ENCODE results near the gene SLC7A7. TPM values are rescaled to one million over a fixed set of nuclear protein-coding genes. Genes with fewer than 3 reads are reported as not detected.
"Not testable (repeated sequence)": the region's sequence is repeated elsewhere in the genome, so short reads cannot be mapped to it uniquely, and the experiment has no call there.

SLC7A7 gene
- polyA plus RNA-seq, 4 donors: 95.3 to 132 (median 105) TPM

DNA sequence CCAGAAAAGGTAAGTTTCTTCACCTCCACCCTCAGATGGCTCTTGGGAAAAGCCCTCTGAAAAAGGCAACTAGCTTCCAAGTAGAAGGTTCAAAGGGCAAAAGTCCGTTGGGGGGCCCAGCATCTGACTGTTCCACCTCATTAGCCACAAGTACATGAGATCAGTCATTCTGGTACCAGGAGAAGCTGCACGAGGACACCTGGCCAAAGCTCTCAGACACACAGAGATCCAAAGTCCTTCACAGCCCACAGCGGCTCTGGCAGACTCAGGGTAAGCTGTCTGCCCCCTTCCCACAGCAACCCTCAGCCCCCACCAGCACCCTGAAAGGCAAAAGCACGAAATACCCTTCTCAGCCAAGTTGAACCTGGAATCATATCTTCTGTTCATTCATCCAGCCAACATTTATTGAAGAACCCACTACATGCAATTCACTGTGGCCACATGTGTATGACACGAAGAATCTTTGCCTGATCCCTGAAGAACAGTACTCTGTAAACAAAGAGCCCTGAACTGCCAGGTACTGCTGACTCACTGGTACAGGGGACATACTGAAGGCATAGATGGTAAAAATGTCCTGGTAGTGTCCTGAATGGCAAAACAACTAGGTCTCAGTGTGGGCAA lies 19.0 kb downstream of the SLC7A7 start:
- no peak for DNase-seq (ENCODE audit: low read depth in 4 of 4, low spot score in 3 of 4)

DNA sequence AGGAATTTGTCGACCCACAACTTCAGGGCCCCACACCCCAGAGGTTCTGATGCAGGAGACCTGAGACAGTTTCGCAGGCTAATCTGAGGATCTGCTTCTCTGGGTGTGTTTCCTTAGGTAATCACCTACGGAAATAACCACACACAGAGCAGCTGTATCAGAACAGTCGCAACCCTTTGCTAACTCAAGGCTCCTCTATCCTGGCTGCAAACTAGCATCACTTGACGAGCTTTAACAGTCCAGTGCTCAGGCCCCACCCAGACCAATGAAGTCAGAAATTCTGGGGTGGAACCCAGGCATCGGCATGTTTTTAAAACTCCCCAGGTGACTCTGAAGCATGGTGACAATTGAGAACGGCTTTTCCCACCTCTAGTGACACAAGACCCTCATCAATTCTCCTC lies 20.7 kb downstream of the SLC7A7 start:
- no peak for DNase-seq (ENCODE audit: low read depth in 4 of 4, low spot score in 3 of 4)

DNA sequence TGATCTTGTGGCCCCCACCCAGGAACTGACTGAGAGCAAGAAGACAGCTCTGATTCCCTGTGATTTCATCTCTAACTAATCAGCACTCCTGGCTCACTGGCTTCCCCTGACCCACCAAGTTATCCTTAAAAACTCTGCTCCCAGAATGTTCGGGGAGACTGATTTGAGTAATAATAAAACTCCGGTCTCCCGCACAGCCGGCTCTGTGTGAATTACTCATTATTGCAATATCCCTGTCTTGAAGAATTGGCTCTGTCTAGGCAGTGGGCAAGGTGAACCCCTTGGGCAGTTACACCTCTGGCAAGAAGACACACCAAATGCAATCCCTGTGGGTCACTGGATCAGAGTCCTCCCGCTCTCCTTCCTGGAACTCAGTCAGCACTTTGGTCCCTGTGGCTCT lies 21.3 kb downstream of the SLC7A7 start:
- no peak for DNase-seq (ENCODE audit: low read depth in 4 of 4, low spot score in 3 of 4)

DNA sequence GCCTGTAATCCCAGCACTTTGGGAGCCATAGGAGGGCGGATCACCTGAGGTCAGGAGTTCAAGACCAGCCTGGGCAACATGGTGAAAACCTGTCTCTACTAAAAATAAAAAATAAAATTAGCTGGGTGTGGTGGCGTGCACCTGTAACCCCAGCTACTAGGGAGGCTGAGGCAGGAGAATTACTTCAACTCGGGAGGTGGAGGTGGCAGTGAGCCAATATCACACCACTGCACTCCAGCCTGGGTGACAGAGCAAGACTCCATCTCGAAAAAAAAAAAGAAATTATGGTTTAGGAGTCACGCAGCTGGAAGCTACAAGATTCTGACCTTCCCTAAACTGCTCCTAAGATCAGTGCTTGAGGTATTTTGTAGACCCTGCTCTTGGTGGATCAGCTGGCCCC lies 21.7 kb downstream of the SLC7A7 start:
- not testable (repeated sequence) for DNase-seq (ENCODE audit: low read depth in 4 of 4, low spot score in 3 of 4)

DNA sequence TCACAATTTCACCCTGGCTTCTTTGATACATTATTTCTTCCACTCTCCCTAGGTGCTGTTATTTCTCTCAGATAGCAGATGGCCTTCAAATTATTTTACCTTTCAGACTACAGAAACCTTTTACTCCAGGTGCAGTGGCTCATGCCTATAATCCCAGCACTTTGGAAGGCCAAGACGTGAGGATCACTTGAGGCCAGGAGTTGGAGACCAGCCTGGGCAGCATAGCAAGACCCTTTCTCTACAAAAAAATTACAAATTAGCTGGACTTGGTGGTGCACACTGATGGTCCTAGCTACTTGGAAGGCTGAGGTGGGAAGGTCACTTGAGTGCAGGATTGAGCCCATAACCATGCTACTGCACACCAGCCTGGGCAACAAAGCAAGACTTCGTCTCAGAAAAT lies 23.1 kb downstream of the SLC7A7 start:
- no peak for DNase-seq (ENCODE audit: low read depth in 4 of 4, low spot score in 3 of 4)

DNA sequence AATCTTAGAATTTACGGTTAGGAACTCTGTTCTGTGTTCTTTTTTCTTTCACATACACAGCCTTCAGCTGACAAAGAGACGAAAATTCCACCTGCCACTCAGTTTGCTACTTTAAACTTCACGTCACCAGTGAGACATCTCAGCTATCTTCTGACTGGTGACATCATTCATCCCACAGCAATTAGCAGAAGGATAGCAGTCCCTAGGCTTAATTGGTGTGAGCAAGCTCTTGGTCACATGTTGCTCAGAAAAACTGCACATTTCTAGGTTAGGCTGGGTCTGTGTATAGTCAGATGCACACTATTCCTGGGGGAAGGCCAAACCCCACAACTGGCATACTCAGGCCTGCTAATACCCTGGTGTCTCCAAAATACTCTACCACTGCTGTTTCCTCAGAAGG lies 23.9 kb downstream of the SLC7A7 start:
- DNase-seq (ENCODE audit: low read depth in 4 of 4, low spot score in 3 of 4): no peak

DNA sequence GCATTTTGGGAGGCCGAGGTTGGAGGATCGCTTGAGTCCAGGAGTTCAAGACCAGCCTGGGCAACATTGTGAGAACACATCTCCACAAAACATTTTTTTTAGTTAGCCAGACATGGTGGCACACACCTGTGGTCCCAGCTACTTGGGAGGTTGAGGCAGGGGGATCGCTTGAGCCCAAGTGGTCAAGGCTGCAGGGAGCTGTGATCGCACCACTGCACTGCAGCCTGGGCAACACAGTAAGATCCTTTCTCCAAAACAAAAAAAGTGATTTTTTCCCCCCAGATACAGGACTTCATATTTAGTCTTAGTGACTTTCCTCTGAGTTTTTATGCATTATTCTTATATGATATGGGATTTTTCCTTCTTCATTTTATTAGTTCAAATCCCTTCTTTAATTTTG lies 28.6 kb downstream of the SLC7A7 start:
- DNase-seq (ENCODE audit: low read depth in 4 of 4, low spot score in 3 of 4): no peak

DNA sequence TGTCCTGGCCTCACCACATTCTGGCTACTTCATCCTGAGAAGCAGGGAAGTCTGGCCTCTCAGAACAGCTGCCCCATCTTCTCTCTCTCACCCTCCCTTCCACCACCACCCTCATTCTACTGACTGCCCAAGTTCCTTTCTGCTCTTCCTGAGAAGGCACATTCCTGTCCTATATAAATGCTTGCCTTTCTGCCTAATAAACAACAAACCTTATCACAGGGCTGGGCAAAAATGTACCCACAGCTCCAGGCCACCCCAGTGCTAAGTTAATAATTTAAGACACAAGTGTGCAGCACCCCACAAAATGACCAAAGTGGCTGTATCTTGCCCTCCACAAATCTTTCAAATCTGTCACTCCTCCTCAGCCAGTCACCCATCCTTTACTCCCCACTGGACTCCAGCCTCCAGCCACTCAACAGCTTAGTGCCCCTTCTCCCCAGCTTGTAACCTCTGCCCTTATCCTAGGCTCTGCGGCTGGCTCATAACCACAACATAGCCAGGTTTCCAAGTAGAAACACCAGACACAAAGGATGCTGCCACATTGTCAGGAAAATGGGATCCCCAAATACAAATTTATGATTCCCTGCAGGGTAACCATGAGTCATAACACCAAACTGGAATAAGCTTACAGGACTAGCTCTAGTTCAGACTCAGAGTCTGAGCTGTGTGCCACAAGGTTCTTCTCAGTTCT lies 33.8 kb downstream of the SLC7A7 start:
- DNase-seq (ENCODE audit: low read depth in 4 of 4, low spot score in 3 of 4): no peak

DNA sequence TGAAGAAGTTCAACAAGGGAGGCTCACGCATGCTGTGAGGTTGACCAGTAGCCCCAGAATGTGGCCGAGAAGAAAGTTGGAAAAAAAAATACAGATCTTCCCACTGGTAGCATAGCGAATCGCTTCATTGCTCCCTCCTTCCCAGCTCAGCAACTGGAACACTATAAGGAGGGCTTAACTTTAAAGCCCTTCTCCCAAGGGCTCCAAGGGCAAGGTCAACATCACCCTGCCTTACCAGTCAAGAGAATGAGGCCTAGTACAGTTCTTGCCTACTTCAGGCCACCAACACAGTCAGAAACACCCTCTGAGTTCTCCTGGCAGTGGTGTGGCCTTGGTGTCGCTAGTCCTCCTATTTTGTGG lies 34.3 kb downstream of the SLC7A7 start:
- DNase-seq (ENCODE audit: low read depth in 4 of 4, low spot score in 3 of 4): no peak

DNA sequence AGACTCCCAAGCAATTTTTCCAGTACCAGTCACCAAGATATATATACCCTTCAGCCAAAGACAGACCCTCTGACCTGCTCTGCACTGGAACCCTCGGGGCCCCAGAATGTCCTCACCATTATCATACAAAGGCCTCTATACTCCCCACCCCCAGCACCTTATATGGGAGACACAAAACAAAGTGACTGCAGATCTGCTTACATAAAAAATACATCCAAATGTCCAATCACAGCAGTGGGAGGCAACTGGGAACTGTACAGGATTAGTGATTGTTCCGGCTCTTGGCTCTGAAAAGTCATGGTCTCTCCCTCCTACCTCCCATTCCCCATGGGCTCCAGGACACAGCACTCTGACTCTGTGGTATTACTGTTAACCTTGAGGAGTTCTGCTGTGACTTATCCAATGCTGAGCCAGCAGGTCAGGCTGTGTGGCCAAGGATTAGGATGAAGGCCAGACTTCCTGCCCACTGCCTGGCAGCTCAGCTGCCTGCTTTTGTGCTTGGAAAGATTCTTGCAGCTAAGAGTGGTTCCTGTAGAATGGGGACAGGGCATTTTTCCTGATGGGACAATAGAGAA lies 35.0 kb downstream of the SLC7A7 start:
- DNase-seq (ENCODE audit: low read depth in 4 of 4, low spot score in 3 of 4): no peak

DNA sequence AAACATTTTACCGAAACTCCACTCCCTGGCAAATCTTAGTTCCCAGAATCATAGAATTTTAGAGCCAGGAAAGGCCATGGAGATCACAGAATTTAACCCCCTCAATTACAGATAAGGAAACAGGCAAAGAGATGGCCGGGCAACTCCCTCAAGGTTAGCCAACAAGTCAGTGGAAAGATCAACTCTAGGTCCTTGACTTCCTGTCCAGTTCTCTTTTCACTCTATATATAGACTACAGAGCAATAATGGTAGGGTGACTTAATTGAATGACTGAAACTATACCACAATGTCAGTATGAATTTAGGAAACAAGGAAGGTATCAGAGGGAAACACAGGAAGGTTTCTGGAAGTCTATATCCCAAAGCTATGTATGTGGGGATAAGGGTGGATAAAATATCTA lies 37.2 kb downstream of the SLC7A7 start:
- DNase-seq (ENCODE audit: low read depth in 4 of 4, low spot score in 3 of 4): no peak

DNA sequence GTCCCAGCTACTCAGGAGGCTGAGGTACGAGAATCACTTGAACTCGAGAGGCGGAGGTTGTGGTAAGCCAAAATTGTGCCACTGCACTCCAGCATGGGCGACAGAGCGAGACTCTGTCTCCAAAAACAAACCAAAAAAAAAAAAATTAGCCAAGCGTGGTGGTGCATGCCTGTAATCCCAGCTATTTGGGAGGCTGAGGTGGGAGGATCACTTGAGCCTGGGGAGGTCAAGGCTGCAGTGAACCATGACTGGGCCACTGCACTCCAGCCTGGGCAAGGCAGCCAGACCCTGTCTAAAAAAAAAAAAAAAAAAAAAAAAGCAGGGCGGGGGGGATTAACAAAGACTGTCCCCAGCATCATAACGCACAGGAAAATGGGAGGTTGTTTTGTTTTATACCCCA lies 38.4 kb downstream of the SLC7A7 start:
- DNase-seq (ENCODE audit: low read depth in 4 of 4, low spot score in 3 of 4): not testable (repeated sequence)

DNA sequence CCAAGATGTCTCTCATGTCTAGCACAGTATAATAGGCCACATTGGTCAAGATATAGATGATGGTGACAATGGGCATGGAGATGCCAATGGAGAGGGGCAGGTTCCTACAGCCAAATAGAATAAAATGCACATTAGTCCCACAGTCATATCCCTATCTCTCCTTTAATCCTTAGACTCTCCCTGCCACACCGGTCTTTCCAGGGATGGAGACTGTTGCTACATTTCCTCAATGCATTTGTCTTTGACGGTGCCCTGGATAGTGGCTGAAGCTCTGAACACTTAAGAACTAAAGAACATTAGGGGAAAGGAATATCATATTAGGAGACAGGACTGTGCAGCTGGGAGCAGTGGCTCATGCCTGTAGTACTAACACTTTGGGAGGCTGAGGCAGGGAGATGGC lies 39.0 kb downstream of the SLC7A7 start:
- DNase-seq (ENCODE audit: low read depth in 4 of 4, low spot score in 3 of 4): no peak

DNA sequence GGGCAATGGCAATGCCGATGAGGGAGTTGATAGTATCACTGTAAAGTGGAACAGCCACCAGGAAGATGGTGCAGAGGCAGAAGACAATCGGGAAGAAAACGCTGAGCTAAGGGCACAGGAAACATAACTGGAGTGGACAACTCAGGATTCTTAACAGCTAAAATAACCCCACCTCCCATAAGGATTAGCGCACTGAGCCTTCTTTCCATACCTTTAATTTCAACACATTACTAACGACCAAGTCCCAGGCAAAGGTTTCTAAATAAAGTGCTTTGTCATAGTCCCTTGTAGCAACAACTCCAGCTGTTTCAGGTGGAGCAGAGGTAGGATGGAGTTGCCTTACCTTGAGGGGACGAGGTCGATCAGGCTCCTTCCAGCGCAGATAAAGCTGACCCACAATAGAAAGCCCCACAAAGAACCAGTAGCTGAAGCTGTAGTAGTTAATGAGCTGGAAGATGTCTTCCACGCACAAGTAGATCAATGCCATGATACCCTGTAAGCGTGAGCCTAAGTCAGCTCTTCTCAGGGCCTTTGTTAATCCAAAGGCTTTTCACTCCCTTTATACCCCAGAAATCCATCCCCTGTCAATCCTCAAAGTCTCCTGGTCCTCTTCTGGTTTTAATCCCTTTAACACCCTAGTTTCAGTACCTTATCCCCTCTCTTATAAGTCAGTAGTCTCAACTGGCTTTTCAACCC lies 41.1 kb downstream of the SLC7A7 start:
- no peak for DNase-seq (ENCODE audit: low read depth in 4 of 4, low spot score in 3 of 4)

DNA sequence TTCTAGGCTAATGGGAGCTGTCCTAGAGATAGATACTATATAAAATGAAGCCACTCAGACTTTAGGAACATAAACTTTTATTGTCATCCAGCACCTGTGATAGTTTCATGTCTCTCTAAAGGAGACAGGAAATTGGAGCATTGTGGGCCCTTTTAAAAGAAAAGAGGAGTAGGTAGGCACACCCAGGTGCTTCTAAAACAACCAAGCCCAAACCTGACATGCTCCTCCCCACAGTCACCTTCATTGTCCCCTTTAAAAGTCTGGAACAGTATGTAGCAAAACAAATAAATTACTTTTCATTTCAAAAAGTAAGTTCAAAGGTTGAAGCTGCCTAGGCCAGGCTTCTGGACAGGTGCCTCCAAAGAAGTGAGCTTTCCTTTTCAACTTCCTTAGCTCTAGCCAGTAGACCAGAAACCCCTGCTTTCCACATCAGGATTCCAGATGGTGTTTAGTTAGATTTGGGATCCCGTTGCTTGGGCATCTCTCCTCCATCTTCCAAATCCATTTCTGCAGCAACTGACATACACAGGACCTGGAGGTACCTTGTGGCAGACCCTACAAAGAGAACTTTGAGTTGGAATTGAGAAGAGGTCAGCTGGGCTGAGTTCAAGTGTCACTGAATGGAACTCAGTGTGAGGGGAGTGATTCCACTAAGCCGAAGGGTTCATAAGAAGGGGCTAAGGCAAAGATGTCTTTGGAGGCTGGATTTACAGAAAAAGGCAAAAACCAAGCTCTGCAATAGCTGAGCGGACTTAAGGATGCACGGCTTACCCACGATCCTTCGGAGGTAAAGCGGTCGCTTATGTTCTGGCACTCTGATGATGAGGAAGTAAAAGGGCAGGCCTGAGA lies 41.8 kb downstream of the SLC7A7 start:
- DNase-seq (ENCODE audit: low read depth in 4 of 4, low spot score in 3 of 4): no peak

DNA sequence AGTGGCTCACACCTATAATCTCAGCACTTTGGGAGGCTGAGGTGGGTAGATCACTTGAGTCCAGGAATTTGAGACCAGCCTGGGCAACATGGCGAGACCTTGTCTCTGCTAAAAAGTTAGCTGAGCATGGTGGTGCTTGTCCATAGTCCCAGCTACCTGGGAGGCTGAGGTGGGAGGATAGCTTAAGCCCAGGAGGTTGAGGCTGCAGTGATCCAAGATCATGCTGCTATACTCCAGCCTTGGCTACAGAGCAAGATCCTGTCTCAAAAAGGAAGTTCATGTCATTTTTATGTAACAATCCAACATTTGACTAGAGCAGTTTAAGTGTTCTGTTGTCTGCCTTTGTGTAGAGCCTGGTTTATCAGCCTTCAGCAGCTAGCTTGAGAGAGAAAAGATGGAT lies 42.5 kb downstream of the SLC7A7 start:
- DNase-seq (ENCODE audit: low read depth in 4 of 4, low spot score in 3 of 4): no peak

DNA sequence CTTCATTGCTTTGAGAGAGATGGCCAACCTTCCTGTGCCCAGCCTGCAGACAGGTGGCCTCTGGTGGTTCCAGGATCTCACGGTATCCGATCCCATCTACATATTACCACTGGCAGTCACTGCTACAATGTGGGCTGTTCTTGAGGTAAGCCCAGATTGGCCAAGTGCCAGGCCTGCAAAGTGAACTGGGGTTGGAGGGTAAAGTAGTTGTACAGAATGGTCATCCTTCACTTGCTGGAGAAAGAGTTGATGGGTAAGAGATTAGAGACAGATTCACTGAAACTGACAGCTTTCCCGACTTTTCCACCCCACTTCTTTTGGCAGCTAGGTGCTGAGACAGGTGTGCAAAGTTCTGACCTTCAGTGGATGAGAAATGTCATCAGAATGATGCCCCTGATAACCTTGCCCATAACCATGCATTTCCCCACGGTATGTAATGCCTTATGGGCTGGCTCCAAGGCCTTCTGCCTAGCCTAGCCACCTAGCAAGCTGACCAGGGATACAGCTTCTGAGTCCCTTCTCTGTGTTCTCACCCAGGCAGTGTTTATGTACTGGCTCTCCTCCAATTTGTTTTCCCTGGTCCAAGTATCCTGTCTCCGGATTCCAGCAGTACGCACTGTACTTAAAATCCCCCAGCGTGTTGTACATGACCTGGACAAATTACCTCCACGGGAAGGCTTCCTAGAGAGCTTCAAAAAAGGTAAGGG lies 44.6 kb downstream of the SLC7A7 start:
- DNase-seq (ENCODE audit: low read depth in 4 of 4, low spot score in 3 of 4): no peak

DNA sequence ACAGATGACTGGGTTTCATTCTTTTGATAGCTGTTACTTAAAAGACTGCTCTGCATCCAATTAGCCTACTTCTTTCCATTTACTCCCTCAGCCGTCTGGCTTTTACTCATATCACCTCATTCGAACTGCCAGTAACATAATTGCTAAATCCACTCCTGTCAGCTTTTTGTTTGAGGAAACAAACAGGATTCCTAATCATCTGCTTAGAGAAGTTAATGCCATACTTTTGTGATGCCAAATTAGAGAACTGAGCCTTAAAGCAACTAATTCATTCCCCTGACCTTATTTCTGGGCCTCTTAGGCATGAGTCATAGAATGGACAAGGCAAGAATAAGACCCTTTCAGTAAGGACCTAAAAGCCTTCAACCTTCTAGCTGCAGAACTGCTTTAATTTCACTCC lies 45.9 kb downstream of the SLC7A7 start:
- DNase-seq (ENCODE audit: low read depth in 4 of 4, low spot score in 3 of 4): no peak

DNA sequence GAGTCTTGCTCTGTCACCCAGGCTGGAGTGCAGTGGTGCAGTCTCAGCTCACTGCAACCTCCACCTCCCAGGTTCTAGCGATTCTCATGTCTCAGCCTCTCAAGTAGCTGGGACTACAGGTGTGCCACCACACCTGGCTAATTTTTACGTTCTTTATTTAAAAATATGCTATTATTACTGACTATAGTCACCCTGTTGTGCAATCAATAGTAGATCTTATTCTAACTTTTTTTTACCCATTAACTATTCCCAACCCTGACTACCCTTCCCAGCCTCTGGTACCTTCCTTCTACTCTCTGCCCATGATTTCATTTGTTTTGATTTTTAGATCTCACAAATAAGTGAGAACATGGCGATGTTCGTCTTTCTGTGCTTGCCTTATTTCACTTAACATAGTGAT lies 46.3 kb downstream of the SLC7A7 start:
- no peak for DNase-seq (ENCODE audit: low read depth in 4 of 4, low spot score in 3 of 4)

DNA sequence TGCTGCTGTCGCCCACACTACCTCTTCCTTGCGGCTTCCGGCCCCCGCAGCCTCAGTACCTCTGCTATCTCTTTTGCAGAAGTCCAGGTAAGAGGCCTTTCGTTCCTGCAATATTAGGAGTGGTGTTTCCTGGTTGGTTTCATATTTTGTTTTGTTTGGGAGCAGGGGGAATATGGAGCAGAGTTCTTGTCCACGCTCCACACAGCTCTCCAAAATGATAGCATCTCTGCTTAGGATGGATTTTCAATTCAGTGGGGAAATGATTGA lies 48.0 kb downstream of the SLC7A7 start:
- no peak for DNase-seq (ENCODE audit: low read depth in 4 of 4, low spot score in 3 of 4)
